ENCODE data around the gene RPL13A.

- TF ChIP-seq CTCF (IDR thresholded peaks at IDR 0.05), result peak; percentile 12 to 71 (median 59)
- TF ChIP-seq POLR2A (IDR thresholded peaks at IDR 0.05), result no peak
These were observed 19.2 kb downstream of the RPL13A start for GRCh38 chr19:49506575-49507105.

Measured in prostate gland (tissue), 2 donors.